ENCODE data around the gene IWS1.

DNA sequence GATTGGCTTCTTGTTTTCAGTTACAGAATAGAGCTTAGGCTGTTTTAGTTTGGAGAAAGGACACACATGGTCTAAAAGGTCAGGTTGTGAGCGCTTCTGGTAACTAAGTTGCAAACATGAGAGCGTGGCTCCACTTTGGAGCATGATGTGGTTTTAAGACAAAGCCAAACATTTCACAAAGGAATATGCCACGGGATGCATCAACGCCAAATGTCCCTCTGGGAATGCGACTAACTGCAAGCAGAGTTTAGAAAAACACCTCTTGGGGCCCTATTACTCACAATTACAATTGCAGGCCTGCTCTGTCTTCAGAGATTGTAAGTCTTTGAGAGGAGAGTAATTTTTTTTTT lies 34.6 kb upstream of the IWS1 start:
- TF ChIP-seq GATA2 (IDR thresholded peaks at IDR 0.05; ENCODE audit: low read depth, low read length) (no peak), GATA3 (IDR thresholded peaks at IDR 0.05; ENCODE audit: low read depth, low read length) (no peak)
